Endothelial cell of umbilical vein (primary cell): Measurements from ENCODE around the gene R3HDM2. TPM values are rescaled to one million over a fixed set of nuclear protein-coding genes. Genes with fewer than 3 reads are reported as not detected.

ENCODE experiments used
- BruUV-seq: library from RNA; stranded (reverse); fragments of 400-500 nt; replicated peaks from 2 replicates; lab custom pipeline; 2021; lab: Mats Ljungman, UMichigan
- CTCF ChIA-PET: fragments of 300-600, 350-600 bp; sonication (Branson Sonifier 250); formaldehyde crosslinking; loops from one replicate; lab custom pipeline; 2021; ENCODE audit warnings: antibody characterized with exemption, inconsistent platforms; lab: Charles Lee
- POLR2A ChIA-PET: fragments of 300-600, 350-600 bp; sonication (Branson Sonifier 250); formaldehyde crosslinking; loops from one replicate; lab custom pipeline; 2021; ENCODE audit warnings: antibody characterized with exemption, inconsistent platforms; lab: Charles Lee
- DNase-seq: peaks from one replicate; pipeline ENCODE4 v3.0.0-alpha.2; 2011; ENCODE audit warnings: low read depth, low spot score
- FAIRE-seq: peaks from 2 replicates; lab custom pipeline; 2011; peaks lifted over from hg19 to GRCh38; lab: Jason Lieb, UNC
- H2AFZ ChIP-seq: 2 replicates; pipeline ENCODE4 v1.6.0; 2012; ENCODE audit warnings: low read depth, low read length, control low read depth, inconsistent platforms
- H3K27ac ChIP-seq: 2 replicates; pipeline ENCODE4 v1.5.1; 2011; ENCODE audit warnings: low read depth, mild to moderate bottlenecking, control low read depth, low read length, moderate library complexity; ENCODE audit not compliant: insufficient read depth
- H3K27me3 ChIP-seq, 2 experiments: 2 replicates each; pipeline versions ENCODE4 v1.6.0 to v1.6.1; 2011; ENCODE audit warnings: low read length in 2 of 2, mixed read lengths in 1 of 2; ENCODE audit not compliant: control insufficient read depth in 2 of 2, insufficient read depth in 2 of 2
- H3K36me3 ChIP-seq, 2 experiments: 2 replicates in 1 of 2; 3 replicates in 1 of 2; pipeline ENCODE4 v1.5.1; 2011; ENCODE audit warnings: low read length in 2 of 2, mild to moderate bottlenecking in 1 of 2, moderate library complexity in 1 of 2; ENCODE audit not compliant: control insufficient read depth in 2 of 2, insufficient read depth in 2 of 2; ENCODE audit errors: extremely low read depth in 1 of 2
- H3K4me1 ChIP-seq: 3 replicates; pipeline ENCODE4 v1.5.1; 2011; ENCODE audit warnings: mild to moderate bottlenecking, low read length; ENCODE audit not compliant: control insufficient read depth, insufficient read depth; ENCODE audit errors: extremely low read depth
- H3K4me2 ChIP-seq: 2 replicates; pipeline ENCODE4 v1.6.1; 2011; ENCODE audit warnings: low read length, control low read depth, mixed read lengths; ENCODE audit not compliant: insufficient read depth
- H3K4me3 ChIP-seq, 3 experiments: fragments of 200-600 bp in 1 of 3; sonication (generic), shearing (Covaris generic) in 1 of 3; replicated peaks in 1 of 3; 2 replicates each; pipeline ENCODE4 v1.5.1; 2011 to 2016; ENCODE audit warnings: control low read depth in 3 of 3, low read length in 3 of 3, mild to moderate bottlenecking in 2 of 3, inconsistent platforms in 1 of 3, low read depth in 1 of 3, moderate library complexity in 1 of 3; ENCODE audit not compliant: insufficient read depth in 1 of 3
- H3K79me2 ChIP-seq: 2 replicates; pipeline ENCODE4 v1.6.0; 2012; ENCODE audit warnings: low read length, inconsistent platforms; ENCODE audit not compliant: control insufficient read depth, insufficient read depth
- H3K9ac ChIP-seq: replicated peaks from 2 replicates; pipeline ENCODE3; 2011; ENCODE audit warnings: low read length, control low read depth; ENCODE audit not compliant: insufficient read depth; ENCODE audit errors: extremely low read depth
- H3K9me1 ChIP-seq: replicated peaks from 3 replicates; pipeline ENCODE4 v1.6.0; 2011; ENCODE audit warnings: mild to moderate bottlenecking, low read length; ENCODE audit not compliant: control insufficient read depth, insufficient read depth; ENCODE audit errors: extremely low read depth
- H3K9me3 ChIP-seq: replicated peaks from 2 replicates; pipeline ENCODE4 v1.5.1; 2012; ENCODE audit warnings: low read length, inconsistent platforms; ENCODE audit not compliant: control insufficient read depth, insufficient read depth
- H4K20me1 ChIP-seq: replicated peaks from 2 replicates; pipeline ENCODE3; 2011; ENCODE audit warnings: mild to moderate bottlenecking, low read length; ENCODE audit not compliant: control insufficient read depth, insufficient read depth; ENCODE audit errors: extremely low read depth
- CTCF ChIP-seq, 2 donors: IDR thresholded peaks; 1 replicate in 1 of 2; 2 replicates in 1 of 2; pipeline ENCODE4 v1.5.1; 2011; ENCODE audit warnings: low read length in 2 of 2, mild to moderate bottlenecking in 2 of 2, moderate library complexity in 2 of 2, control low read depth in 1 of 2, inconsistent platforms in 1 of 2, low read depth in 1 of 2; ENCODE audit not compliant: insufficient read depth in 1 of 2; ENCODE audit errors: extremely low read depth in 1 of 2
- EZH2 ChIP-seq: IDR thresholded peaks from 2 replicates; pipeline ENCODE4 v1.6.1; 2012; ENCODE audit warnings: borderline replicate concordance, low read depth, mild to moderate bottlenecking, moderate library complexity, low read length, inconsistent platforms; ENCODE audit not compliant: severe bottlenecking
- FOS ChIP-seq: IDR thresholded peaks from 2 replicates; pipeline ENCODE4 v1.6.1; 2011; ENCODE audit warnings: mild to moderate bottlenecking, low read length, moderate library complexity, borderline replicate concordance; ENCODE audit not compliant: insufficient read depth
- GATA2 ChIP-seq: IDR thresholded peaks from 2 replicates; pipeline ENCODE4 v1.7.0; 2011; ENCODE audit warnings: low read depth, mild to moderate bottlenecking, moderate library complexity, mixed read lengths, low read length; ENCODE audit not compliant: insufficient read length, insufficient read depth
- JUN ChIP-seq: IDR thresholded peaks from 2 replicates; pipeline ENCODE4 v1.6.1; 2011; ENCODE audit warnings: borderline replicate concordance, low read depth; ENCODE audit not compliant: insufficient read length, insufficient read depth
- MAX ChIP-seq: IDR thresholded peaks from 2 replicates; pipeline ENCODE4 v1.6.1; 2011; ENCODE audit not compliant: insufficient read depth, insufficient read length
- MYC ChIP-seq: IDR thresholded peaks from one replicate; pipeline ENCODE4 v1.6.1; 2011; ENCODE audit warnings: mild to moderate bottlenecking, low read depth, low read length
- POLR2A ChIP-seq: IDR thresholded peaks from 2 replicates; pipeline ENCODE4 v1.6.1; 2012; ENCODE audit warnings: low read depth, mild to moderate bottlenecking, control low read depth, low read length
- POLR2AphosphoS5 ChIP-seq: IDR thresholded peaks from 2 replicates; pipeline ENCODE4 v1.6.1; 2012; ENCODE audit warnings: low read depth, mild to moderate bottlenecking, control low read depth, low read length, moderate library complexity; ENCODE audit not compliant: insufficient read depth
- dilution Hi-C: fragments of 300-500 bp; cut with MboI; formaldehyde crosslinking; loops from one replicate; pipeline ENCODE4 v1.15.0; 2019; ENCODE audit warnings: low sequenced_read_pairs; ENCODE audit not compliant: extremely low pct_ligation_motif_present
- intact Hi-C: fragments of 100-400 bp; cut with micrococcal nuclease; formaldehyde crosslinking; loops from one replicate; pipeline ENCODE4 v1.10.0; 2022
- polyA plus RNA-seq, 4 experiments: library from polyadenylated mRNA; depleted of rRNA in 3 of 4; stranded (reverse) in 3 of 4; unstranded in 1 of 4; fragments of >200 nt; gene quantifications; 2 replicates each; pipeline versions ENCODE4 v1.2.1 to v1.2.3, GENCODE V29; 2011 to 2012; ENCODE audit warnings: missing spikeins in 1 of 4
- total RNA-seq: library from RNA; stranded (reverse); gene quantifications from 2 replicates; pipeline ENCODE4 v1.2.3, GENCODE V29; 2021

The R3HDM2 gene
- total and polyA plus RNA-seq, 2 donors (not counting 3 experiments of a cell fraction or from before 2014, with no cell fraction given), result 26.1 to 31.3 TPM

GRCh38 chr12:57266681-57267080 is 164.2 kb downstream of the R3HDM2 start:
- Histone ChIP-seq H3K4me2 (no peak overlapping the region), H3K4me1 (no peaks in the 10 kb centered on the region), H3K9ac (no peak overlapping the region), H2AFZ (no peak overlapping the region), H3K4me3 (no peak overlapping the region), H3K9me3 (no peaks in the 10 kb centered on the region), H4K20me1 (no peaks in the 10 kb centered on the region), H3K79me2 (no peaks in the 10 kb centered on the region), H3K27me3 (no peaks in the 10 kb centered on the region), H3K36me3 (peaks cover 5 to 9% of the 10 kb centered on the region in 2 experiments), H3K27ac (no peak overlapping the region), H3K9me1 (no peaks in the 10 kb centered on the region)
- no TSS peak for BruUV-seq
- intact Hi-C loops, result no loop called here
- dilution Hi-C loops, result no loop called here
- TF ChIP-seq MYC, result no peak
- no peak for TF ChIP-seq EZH2
- TF ChIP-seq POLR2A, result no peak
- TF ChIP-seq MAX, result no peak
- TF ChIP-seq GATA2, result no peak
- no peak for TF ChIP-seq JUN
- no peak for TF ChIP-seq POLR2AphosphoS5
- TF ChIP-seq CTCF (IDR thresholded peaks at IDR 0.05; ENCODE audit: extremely low read depth in 1 of 2, insufficient read depth in 1 of 2, low read depth in 1 of 2, low read length in 2 of 2), result no peak
- no peak for TF ChIP-seq FOS
- ChIA-PET CTCF (interaction anchor here (1.5 to 4.9 kb wide), 2 partner anchors 24 to 186 kb away, joined by 4 to 82 read pairs; partner anchors contain the start of gene INHBE), POLR2A (no interaction called here)
- DNase-seq (no peak), FAIRE-seq (no peak)
